ENCODE results near the gene EPC1.
"Not testable (repeated sequence)": the region's sequence is repeated elsewhere in the genome, so short reads cannot be mapped to it uniquely, and the experiment has no call there.

EPC1 gene

DNA sequence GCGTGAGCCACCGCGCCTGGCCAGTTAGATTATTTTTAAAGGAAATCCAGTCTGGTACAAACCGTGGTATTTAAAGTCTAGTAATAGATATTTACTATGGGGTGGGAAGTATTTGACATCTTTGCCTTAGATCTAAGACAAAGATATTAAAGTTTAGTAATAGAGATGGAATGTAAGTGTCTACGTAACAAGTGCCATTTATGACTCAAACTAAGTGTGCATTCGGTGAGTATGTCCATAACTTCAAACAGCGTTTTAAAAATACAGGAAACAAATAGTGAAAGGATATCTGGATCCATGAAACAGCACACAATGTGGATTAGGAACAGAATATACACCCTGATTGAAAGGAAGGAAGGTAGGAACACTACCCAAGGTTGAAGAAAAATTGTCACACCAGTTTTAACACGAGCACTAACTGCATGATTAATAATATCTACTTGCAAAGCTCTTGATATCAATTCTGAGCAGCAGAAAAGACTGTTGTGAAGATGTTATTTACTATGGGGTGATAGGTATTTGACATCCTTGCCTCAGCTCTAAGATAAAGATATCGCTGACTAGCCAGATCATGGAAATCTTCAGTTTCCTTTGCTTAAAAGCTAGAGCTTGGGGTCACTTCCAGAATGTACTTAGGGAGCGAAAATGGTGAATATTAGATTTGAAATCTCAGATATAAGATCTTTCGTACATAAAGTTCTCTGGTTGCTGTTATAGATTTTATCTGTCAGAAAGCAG lies 48.7 kb downstream of the EPC1 start:
- no peak for DNase-seq (ENCODE audit: extremely low read depth in 1 of 2, low read depth in 1 of 2)

DNA sequence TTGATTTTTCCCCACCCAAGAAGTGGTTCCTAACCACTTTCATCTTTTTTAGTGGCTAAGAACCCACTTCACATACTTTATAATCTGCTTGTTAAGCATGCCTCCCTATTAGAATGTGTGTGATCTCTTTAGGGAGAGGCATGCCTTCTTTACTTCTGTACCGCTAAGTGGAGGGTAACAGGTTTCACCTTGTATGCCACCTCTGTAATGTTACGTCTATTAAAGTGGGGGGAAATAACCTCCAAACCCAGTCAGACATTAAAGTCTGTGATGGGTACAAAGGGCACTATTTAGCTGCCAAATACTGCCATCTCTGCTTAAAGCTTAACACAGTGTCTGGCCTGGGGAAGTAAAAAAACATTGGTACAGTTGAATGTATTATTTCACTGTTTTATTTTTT lies 51.9 kb downstream of the EPC1 start:
- no peak for DNase-seq (ENCODE audit: extremely low read depth in 1 of 2, low read depth in 1 of 2)

DNA sequence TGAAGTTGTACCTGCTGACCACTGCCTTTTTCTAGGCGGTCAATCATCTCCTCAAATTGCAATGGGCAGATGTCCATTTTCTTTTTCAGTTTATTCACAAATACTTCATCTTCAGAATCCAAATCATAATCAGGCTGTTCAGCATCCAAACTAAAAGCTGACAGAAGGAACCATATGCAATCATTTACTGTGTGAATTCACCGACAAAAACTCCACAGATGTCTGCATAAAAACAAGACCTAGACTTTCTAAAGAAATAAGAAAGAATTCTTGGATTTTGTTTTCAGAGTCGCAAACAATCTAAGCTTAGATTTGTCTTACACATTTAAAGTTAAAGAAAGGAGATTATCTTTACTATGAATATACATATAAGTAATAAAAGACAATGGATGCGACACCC lies 53.4 kb downstream of the EPC1 start:
- no peak for DNase-seq (ENCODE audit: extremely low read depth in 1 of 2, low read depth in 1 of 2)

DNA sequence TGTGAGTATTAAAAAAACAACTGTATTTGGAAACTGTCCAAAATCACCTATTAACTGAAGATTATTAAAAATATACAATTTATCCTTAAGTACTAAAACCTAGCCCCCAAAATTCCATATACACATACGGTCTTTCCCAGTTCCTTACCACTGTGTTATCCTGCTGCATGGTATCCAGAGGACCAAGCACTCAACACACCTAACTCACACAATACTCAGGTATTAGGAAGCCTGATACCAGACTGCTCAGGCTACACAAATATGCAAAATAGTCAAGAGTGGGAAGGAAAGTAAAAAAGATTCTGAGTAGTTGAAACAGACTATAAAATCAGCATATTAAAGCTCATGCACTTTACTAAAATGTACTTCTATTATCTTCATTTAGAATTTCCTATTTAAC lies 67.2 kb downstream of the EPC1 start:
- no peak for DNase-seq (ENCODE audit: extremely low read depth in 1 of 2, low read depth in 1 of 2)

DNA sequence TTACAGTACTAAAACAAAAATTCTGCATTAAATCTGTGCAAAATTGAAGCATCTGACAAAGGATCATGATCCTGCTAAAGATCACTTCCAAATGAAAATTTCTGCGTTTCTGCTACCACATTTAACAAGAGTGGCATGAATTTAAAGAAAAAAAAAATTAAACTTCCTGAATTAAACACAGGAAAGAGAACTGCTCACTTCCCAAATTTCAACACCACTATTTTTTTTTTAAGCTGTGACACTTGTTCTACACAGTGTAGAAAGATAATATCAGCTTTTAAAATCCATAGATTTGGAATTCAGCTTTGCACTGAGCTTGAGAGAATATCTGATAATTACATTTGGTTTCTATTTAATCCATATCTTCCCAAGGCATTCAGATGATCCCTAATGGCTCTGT lies 73.6 kb downstream of the EPC1 start:
- DNase-seq (ENCODE audit: extremely low read depth in 1 of 2, low read depth in 1 of 2), result no peak

DNA sequence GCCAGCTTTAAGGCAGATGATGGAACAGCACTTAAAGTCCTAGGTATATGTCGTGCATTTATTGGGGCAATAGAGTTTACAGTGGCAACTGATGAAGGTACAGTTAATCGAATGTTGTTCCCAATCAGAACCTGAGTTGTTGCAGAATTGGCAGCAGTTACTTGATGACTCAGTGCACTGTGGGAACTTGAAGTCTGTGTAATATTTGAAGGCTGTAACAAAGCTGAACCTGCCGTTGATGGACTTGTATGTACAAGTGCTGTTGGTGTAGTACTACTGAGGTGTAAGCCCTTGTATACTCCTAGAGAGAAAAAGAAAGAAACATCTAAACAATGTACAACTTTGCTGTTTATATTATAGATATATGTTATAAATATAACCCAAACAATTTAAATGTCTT lies 75.3 kb downstream of the EPC1 start:
- no peak for DNase-seq (ENCODE audit: extremely low read depth in 1 of 2, low read depth in 1 of 2)

DNA sequence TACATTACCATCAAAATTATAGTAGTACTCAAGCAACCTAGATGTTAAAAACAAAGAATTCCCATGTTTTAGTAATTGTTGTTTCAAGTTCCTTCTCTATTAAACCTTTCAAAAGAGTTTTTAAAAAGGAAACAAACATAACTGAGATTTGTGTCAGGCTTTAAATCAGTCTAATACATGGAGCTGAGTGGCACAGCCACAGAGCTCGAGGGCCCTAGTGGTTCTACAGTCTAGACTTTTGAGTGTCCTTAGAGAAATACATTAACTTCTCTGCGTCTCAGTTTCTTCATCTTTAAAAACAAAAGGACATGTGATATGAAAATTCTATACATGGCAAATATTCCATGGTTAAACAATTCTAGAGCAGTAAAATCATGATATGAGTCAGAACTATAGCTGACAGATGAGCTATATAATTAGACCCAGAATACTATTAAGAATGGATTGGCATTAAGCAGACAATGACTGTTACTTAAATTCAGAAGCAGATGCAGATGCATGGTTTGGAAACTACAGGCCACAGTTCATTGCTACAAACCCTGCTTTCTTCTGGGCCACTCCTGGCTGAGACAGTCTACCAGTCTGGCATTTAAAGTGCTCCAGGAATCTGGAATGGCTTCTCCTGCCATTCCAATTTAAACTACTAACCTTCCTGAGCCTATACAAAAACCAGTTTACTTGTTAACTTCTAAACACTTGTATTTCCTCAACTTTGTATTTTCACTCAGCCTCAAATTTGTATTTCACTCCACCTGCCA lies 77.4 kb downstream of the EPC1 start:
- DNase-seq (ENCODE audit: extremely low read depth in 1 of 2, low read depth in 1 of 2), result no peak

DNA sequence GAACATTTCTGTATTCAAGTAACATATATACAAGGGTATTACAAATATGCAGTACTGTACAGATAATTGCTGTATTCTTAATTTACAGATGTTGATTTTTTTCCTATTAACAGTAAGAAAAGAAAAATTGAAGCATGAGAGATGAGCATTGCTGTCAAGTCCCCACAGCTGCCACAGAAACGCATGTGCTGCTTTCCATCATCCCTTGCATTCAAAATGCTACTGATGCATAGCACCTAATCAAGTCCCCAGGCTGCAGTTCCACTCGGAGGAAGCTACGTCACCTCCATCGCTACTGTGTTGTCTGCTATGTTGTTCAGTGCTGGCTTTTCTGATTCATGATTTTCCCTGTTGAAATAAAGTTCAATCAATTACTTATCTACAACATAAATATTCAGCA lies 78.2 kb downstream of the EPC1 start:
- DNase-seq (ENCODE audit: extremely low read depth in 1 of 2, low read depth in 1 of 2), result no peak

DNA sequence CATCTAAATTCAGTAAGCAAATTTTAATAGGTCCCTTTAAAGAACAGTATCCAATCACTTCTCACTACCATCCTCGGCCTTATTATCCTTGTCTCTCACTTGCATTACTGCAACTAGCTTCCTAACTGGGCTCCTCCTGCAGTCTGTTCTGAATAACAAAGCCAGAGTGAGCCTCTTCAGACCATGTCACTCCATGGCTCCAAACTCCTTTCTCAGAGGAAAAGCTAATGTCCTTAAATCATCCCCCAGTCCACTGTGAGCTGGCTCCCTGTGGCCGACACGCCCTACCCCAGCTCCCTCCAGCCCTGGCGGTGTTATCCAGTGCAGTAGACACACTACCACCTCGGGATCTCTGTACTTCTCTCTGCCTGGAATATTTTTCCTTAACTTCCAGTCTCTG lies 80.0 kb downstream of the EPC1 start:
- DNase-seq (ENCODE audit: extremely low read depth in 1 of 2, low read depth in 1 of 2), result no peak

DNA sequence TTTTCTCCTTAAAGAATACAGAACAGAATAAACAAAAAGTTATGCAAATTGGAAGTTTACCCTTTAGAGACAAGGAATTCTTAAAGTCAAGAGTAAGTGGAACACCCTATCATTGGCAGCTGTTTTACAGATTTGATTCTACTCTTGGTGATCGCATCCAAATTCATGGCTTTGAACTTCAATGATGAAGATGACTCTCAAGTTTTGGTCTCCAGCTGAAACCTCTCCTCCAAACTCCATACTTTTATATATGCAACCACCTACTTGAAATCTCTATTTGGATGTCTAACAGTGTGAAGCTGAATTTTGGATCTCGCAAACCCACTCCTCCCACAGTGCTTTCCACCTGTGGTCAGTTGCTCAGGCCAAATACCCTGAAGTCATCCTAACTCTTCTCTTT lies 80.4 kb downstream of the EPC1 start:
- no peak for DNase-seq (ENCODE audit: extremely low read depth in 1 of 2, low read depth in 1 of 2)

DNA sequence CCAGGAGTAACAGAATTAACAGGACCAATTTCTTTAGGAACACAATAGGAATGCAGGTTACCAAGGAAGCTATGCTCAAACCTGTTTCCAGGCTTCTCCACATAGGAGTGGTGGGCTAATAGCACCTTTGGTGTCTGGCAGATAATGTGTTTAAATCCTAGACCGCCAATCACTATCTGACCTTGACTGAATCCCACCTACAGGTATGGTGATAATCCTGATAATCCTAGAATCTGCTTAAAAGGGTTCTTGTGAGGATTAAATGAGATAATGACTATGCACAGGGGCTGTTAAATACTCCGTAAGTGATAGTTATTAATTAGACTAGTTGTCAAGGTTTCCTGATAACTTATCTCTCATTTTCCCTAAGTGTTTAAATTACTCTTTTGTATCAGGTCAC lies 81.2 kb downstream of the EPC1 start:
- no peak for DNase-seq (ENCODE audit: extremely low read depth in 1 of 2, low read depth in 1 of 2)

DNA sequence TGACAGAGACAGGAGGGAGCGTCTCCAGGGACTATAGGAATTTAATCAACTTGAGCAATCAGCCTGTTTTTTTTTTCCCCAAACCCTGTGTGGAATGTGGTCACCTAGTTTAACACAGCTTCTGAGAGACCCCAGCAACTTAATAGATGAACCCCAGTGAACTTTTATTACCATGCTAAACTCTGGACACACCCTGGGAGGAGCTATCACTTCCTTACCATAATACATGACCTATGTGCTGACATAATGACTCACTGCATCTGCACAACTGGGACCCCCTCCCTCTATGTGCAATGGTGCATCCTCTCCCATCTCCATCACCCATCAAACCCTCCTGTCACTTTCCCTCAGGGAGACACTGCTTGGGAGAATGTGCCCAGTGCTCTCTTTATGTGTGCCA lies 83.7 kb downstream of the EPC1 start:
- no peak for DNase-seq (ENCODE audit: extremely low read depth in 1 of 2, low read depth in 1 of 2)

DNA sequence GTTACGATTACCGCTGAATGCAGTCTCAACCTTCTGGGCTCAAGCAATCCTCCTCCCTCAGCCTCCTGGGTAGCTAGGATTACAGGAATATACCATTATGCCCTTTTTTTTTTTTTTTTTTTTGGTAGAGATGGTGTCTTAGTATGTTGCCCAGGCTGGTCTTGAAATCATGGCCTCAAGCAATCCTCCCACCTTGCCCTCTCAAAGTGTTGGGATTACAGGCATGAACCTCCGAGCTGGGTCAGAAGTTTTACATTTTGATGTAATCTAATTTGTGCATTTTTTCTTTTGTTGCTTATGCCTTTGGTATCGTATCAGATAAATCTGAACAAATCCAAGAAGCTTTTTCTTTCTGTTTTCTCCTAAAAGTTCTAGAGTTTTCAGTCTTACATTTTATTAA lies 87.4 kb downstream of the EPC1 start:
- DNase-seq (ENCODE audit: extremely low read depth in 1 of 2, low read depth in 1 of 2), result no peak

DNA sequence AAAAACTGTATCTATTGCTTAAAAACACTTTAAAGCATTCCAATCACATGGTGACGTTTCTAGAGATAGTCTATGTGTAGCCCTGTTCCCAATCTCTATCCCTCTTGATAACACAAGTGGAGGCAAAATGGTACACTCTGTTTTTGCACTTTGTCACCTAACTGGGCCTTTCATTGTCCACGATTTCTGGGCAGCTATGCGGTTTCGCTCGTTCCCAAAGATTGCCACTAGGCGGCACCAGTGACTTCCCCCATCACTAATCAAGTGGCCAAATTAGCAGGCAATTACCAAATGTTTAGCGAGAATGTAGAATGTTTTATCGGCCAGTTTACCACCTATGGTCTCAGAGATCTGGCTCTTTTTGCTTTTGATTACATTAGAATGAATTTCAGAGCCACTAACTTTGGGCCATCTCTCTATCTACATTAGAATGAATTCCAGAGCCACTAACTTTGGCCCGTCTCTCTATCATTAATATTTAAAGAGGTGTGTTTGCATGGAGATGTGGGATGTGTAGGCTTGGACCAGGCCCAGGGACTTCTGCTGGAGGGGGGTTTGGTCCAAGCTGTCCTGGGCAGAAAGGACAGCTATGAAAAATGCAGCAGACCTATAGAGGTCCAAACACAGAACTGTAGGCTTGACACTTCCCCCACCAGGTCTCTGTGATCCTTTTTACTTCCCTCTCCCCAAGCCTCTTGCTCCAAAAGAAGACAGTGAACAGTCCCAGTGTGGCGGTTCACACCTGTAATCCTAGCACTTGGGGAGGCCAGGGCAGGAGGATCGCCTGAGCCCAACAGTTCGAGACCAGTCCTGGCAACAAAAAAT lies 90.1 kb downstream of the EPC1 start:
- DNase-seq (ENCODE audit: extremely low read depth in 1 of 2, low read depth in 1 of 2), result peak in 1 of 2 donors; percentile 29

DNA sequence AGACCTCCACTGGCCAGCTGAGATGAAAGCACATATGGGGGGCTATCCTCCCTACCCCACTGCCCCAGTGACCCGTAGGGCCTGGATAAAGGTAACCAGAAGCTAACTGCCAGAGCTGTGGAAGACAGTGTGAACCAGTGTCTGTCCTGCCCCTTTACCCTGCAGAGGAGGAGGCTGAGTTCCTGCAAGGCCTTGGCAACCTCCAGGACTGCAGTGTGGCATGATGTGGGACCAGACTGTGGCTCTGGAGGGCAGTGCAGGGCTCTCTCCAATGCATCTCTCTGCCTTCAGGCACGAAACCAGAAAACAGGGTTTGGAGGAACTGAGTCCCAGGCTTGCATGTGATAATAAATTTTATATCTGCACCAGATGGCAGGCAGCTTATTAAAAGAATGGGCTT lies 93.1 kb downstream of the EPC1 start:
- no peak for DNase-seq (ENCODE audit: extremely low read depth in 1 of 2, low read depth in 1 of 2)

DNA sequence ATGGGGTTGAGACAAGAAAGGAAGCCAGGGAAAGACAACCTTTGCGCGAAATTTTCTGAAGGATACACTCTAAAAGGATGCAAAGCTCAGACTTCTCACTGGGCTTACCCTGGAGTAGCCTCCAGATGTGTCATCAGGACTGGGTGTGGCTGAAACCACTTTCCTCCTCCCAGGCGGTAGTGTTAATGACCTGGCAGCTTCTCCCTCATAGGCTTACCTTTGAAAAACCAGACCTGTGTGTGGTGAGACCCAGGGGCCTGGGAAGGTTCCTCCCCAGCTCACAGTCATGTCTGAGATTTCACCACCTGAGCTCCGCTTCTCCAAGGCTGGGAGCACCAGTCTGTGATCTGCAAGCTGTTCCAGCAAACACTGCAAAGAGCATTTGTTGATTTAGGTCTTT lies 93.7 kb downstream of the EPC1 start:
- no peak for DNase-seq (ENCODE audit: extremely low read depth in 1 of 2, low read depth in 1 of 2)

DNA sequence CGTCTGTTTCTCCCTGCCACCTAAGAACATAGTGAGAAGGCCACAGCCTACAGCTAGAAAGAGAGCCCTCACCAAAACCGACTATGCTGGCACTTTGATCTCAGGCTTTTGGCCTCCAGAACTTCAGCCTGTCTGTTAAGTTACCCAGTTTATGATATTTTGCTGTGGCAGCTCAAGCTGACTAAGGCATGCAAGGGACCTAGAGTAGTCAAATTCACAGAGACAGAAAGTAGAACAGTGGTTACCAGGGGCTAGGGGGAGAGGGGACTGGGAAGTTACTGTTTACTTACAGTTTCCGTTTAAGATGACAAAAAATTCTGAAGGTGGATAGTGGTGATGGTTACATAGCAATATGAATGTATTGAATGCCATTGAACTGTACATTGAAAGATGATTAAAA lies 96.5 kb downstream of the EPC1 start:
- not testable (repeated sequence) for DNase-seq (ENCODE audit: extremely low read depth in 1 of 2, low read depth in 1 of 2)

DNA sequence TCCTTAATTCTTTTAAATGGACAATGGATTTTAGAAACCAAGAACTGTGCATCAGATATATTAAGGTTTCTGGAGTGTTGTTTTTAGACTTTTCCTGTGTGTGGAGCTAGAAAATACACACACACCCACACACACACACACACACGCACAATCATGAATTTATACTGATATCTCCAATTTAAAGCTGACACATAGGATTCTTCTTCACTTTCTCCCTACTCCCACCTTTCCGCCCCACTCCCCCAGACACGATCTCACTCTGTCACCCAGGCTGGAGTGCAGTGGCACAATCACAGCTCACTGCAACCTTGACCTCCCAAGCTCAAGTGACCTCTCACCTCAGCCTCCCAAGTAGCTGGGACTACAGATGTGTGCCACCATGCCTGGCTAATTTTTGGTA lies 100.3 kb downstream of the EPC1 start:
- DNase-seq (ENCODE audit: extremely low read depth in 1 of 2, low read depth in 1 of 2), result no peak

DNA sequence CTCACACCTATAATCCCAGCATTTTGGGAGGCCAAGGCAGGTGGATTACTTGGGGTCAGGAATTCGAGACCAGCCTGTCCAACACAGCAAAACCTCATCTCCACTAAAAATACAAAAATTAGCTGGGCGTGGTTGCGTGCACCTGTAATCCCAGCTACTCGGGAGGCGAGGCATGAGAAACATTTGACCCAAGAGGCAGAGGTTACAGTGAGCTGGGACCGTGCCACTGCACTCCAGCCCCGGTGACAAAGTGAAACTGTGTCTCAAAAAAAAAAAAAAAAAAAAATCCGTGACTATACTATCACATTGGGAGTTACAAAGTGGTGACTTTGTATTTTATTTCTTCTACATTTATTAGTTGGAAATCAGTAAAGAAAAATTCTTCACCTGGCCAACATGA lies 101.2 kb downstream of the EPC1 start:
- no peak for DNase-seq (ENCODE audit: extremely low read depth in 1 of 2, low read depth in 1 of 2)

DNA sequence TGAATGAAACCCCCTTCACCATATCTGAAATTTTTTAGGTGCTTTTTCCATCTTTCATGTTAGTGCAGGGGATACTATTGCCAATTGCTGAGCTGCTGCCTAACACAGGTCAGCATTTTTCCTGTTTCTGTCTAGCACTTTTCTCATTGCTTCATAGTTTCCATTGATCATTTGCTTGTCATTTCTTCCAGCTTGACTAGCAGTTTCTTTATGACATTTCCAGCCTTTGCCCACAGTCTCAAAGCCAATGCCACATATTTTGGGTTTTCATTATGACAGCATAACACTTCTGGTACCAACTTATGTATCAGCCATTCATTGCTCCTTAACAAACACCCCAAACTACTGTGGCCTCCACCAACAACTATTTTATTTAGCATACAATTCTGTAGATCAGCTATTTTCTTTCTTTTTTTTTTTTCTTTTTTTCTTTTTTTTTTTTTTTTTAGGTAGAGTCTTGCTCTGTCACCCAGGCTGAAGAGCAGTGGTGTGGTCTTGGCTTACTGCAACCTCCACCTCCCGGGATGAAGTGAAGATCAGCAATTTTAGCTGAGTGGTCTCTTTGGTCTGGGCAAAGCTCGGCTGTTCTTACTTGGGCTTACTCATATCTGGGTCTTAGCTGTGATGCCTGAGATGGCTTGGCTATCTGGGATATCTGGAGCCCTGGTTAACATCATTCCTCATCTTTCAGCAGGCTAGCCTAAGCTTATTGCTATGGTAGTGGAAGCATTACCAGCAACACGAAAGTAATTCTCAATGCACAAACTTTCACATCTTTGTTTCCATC lies 102.3 kb downstream of the EPC1 start:
- DNase-seq (ENCODE audit: extremely low read depth in 1 of 2, low read depth in 1 of 2), result peak in 1 of 2 donors; percentile 9

DNA sequence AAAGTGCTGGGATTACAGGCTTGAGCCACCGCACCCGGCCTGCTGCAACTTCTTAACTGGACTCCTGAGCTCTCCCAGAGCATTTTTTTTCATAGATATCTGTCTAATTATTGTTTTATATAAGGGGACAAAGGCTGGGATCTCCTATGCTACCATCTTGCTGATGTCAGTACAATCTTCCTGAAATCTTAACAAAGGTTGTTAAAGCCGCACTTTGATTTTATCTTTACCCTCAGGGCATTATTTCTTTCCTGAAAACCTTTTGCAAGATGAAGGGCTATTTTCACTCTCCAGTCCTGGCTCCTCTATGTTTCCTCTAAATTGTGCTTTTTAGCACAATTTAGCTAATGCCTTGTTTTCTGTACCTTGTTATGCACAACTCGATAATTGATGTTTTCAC lies 102.9 kb downstream of the EPC1 start:
- DNase-seq (ENCODE audit: extremely low read depth in 1 of 2, low read depth in 1 of 2), result no peak

Data from stimulated activated CD8-positive, alpha-beta memory T cell treated with anti-CD3 and anti-CD28 coated beads, Interleukin-7, amount 100 ng/mL, for 48 hours (primary cell).